HK-2 (cell line): ENCODE data around the gene IRF2BPL.
A peak's percentile ranks its signal among the peaks of the same experiment; 100 is the strongest.

Source experiments
- DNase-seq: peaks from one replicate; pipeline ENCODE4 v3.0.0-alpha.2; 2018; ENCODE audit not compliant: unreplicated experiment

The IRF2BPL gene

GRCh38 chr14:76986231-76986565 is 42.3 kb downstream of the IRF2BPL start:
- DNase-seq = no peak

DNA sequence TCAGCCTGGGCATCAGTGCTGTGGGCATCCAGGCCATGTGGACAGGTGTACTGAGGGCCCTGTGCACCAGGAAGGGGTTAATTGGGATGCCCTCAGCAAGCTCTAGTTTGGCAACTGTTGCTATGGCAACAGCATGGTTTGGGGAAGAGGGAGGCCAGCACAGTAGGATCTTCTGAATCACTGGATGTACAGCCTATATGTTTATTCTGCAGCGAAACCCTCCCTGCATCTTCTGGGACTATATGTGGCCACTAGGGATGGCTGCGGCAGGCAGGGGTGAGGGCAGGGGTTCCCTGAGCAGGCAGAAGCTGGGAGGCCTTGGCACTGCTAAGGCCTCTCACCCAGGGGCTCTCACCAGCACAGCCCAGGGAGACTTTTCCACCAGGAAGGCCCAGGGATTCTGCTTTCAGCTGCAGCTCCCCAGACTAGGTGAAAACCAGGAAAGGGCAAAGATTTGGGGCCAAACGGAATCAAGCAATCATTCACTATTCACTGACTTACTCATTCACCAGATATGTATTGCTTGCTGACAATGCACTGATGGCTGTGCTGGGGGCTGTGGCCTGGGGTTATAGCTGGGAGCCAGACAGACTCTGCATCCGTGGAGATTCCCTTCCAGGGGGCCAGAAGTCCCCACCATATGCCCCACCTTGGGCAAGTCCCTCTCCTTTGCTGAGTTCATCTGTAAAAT is 42.8 kb downstream of the IRF2BPL start:
- peak; percentile 59 for DNase-seq

GRCh38 chr14:76984787-76985375 is 43.6 kb downstream of the IRF2BPL start:
- DNase-seq = no peak

GRCh38 chr14:76984297-76984696 is 44.2 kb downstream of the IRF2BPL start:
- DNase-seq = no peak

DNA sequence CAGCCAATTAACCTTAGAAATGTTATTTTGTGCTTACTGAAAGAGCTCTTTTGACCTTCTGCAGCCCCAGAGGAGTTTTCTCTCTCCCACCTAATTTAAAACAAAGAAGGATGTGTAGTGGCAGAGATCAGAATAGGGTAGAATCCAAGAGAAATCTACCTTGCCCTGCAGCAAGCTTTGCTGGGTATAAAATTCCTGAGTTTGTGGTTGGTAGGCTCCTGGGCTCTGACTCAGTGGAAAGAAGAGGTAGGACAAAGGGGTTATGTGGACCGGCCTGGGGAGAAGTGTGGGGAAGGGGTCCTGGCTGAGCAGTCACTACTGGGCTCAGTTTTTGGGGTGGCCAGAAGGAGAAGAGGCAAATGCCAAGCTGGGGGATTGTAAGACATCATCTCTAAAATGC is 46.8 kb downstream of the IRF2BPL start:
- DNase-seq = no peak

DNA sequence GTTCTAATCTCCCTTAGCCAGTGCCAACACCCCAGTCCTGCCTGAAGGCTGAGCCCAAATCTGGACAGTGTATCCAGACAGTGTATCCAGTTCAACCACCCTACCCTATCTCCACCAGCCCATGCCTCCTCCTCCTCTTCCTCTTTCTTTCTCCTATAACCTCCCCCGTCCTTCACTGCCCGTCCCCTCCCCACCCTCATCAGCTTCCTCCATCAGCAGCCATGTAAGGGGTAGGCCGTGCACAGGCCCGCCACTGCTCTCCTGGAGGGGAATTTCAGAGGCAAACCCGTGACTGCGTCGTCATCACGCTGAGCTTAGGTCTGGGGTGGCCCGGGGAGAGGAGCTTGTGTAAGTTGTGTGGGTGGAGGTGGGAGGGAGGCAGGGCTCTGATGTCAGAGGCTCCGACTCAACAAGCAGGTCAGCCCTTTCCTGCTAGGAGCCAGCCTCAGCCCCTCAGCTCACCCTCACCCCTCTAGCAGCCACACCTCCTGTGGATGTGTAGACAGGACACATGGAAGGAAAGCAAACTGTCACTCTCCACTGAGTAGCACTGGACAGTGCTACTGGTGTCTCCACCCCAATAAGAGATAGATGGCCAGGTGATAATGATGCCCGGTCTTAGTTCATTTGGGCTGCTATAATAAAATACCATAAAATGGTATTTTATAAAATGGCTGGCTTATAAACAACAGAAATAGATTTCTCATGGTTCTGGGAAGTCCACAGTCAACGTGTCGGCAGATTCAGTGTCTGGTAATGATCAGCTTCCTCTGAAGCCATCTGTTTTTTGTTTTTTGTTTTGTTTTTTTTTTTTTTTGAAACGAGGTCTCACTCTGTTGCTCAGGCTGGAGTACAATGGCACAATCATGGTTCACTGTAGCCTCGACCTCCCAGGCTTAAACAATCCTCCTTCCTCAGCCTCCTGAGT is 50.5 kb downstream of the IRF2BPL start:
- peak; percentile 78 for DNase-seq

DNA sequence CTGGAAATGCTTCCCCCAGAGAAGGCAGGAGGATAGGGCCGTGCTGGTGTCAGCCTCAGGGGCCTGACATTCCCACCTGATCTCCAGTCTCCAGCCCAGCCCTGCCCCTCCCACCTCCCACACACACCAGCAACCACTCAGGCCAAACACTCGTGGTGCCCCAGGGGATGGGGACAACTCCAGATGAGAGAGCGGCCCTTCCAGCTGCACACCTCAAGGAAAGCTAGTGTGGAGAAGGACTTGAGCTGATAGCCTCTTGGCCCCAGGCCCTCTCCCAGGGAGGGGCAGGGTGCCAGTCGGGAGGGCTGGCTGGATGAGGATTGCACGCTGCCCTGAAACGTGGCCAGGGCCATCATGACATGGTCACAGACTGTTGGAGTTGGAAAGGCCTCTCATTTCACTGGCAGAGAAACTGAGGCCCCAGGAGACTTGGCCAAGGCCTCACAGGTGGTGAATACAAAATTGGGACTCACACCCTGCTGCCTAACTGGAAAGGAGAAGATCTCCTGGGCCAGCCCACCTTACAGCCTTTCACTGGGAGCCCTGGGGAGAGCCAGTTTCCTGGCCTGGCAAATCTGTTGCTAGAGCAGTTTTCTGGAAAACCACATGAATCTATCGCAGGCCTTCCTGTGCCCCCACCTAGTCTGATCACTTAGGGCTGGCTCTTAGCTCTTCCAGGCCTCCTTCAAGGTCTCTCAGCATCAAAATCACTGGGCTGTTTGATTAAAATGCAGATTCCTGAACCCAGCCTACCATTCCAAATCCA is 52.1 kb downstream of the IRF2BPL start:
- no peak for DNase-seq

DNA sequence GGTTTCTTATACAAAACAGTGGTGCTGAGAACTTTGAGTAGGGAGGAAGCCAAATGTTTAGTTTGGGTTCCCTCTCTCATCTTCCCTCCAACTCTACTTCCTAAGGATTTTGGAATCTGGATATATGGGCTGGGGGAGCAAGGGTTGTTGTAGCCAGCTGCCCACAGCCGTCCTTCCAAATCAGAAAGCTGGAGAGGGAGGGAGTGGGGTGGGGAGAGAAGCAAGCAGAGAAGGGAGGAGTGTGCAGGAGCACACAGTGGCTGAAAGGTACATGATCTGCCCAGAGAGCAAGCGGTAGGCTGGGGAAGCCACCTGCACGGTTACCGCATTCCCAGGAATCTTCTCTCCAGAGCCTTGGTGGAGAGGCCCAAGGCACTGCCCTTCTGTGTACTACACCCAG is 52.7 kb downstream of the IRF2BPL start:
- no peak for DNase-seq

DNA sequence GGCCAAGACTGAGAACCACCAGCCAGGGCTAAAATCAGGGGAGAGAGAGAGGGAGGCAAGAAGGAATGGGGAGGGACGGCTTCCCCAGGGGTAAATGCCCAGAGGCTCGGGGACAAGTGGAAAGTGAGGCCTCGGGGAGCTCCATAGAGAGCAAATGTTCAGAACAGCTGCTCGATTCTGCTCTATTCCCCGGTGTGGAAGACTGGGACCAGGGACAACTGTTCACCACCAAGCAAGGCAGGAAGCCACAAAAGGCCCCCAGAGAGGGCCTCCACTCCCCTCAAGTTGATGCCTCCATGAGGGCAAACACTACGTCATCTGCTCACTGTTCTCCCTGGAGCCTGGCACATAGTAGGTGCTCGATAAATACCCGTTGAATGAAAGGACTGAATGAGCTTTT is 53.5 kb downstream of the IRF2BPL start:
- no peak for DNase-seq
